Stimulated activated CD8-positive, alpha-beta memory T cell treated with anti-CD3 and anti-CD28 coated beads, Interleukin-12 subunit alpha, Interleukin-12 subunit beta, amount 100 ng/mL, for 24 hours (primary cell): ENCODE results near the gene NDFIP2.

ENCODE experiments used
- DNase-seq: peaks from one replicate; pipeline ENCODE4 v3.0.0-alpha.2; 2020; ENCODE audit errors: extremely low read depth

NDFIP2 gene

GRCh38 chr13:79497064-79497463 is 16.1 kb downstream of the NDFIP2 start:
- no peak for DNase-seq

GRCh38 chr13:79497852-79498251 is 16.9 kb downstream of the NDFIP2 start:
- DNase-seq, result no peak

GRCh38 chr13:79500829-79501228 is 19.9 kb downstream of the NDFIP2 start:
- no peak for DNase-seq

GRCh38 chr13:79501538-79502232 is 20.7 kb downstream of the NDFIP2 start:
- no peak for DNase-seq

- DNase-seq, result no peak
Measured at GRCh38 chr13:79502859-79503468, 22.0 kb downstream of the NDFIP2 start.

- DNase-seq, result no peak
Measured at GRCh38 chr13:79503473-79504017, 22.6 kb downstream of the NDFIP2 start.

- DNase-seq, result no peak
Measured at GRCh38 chr13:79508224-79508961, 27.4 kb downstream of the NDFIP2 start.

GRCh38 chr13:79511611-79512010 is 30.7 kb downstream of the NDFIP2 start:
- no peak for DNase-seq

GRCh38 chr13:79512950-79513349 is 32.0 kb downstream of the NDFIP2 start:
- DNase-seq, result no peak

GRCh38 chr13:79516595-79516994 is 35.6 kb downstream of the NDFIP2 start:
- no peak for DNase-seq

GRCh38 chr13:79519255-79519654 is 38.3 kb downstream of the NDFIP2 start:
- no peak for DNase-seq

GRCh38 chr13:79522583-79522982 is 41.6 kb downstream of the NDFIP2 start:
- no peak for DNase-seq

GRCh38 chr13:79525064-79525857 is 44.3 kb downstream of the NDFIP2 start:
- no peak for DNase-seq

- DNase-seq, result no peak
Measured at GRCh38 chr13:79527698-79528097, 46.7 kb downstream of the NDFIP2 start.

GRCh38 chr13:79528356-79528755 is 47.4 kb downstream of the NDFIP2 start:
- no peak for DNase-seq

- DNase-seq, result no peak
Measured at GRCh38 chr13:79528759-79529191, 47.8 kb downstream of the NDFIP2 start.

GRCh38 chr13:79529817-79530216 is 48.9 kb downstream of the NDFIP2 start:
- DNase-seq, result no peak

GRCh38 chr13:79530270-79530669 is 49.3 kb downstream of the NDFIP2 start:
- DNase-seq, result no peak

GRCh38 chr13:79531542-79532254 is 50.7 kb downstream of the NDFIP2 start:
- DNase-seq, result no peak

- no peak for DNase-seq
Measured at GRCh38 chr13:79532576-79532975, 51.6 kb downstream of the NDFIP2 start.

- no peak for DNase-seq
Measured at GRCh38 chr13:79533781-79534400, 52.9 kb downstream of the NDFIP2 start.
